Ascending aorta (tissue), 2 donors: ENCODE measurements around the gene ALAS1. TPM values are rescaled to one million over a fixed set of nuclear protein-coding genes. Genes with fewer than 3 reads are reported as not detected.
"Not testable (repeated sequence)": the region's sequence is repeated elsewhere in the genome, so short reads cannot be mapped to it uniquely, and the experiment has no call there.

ENCODE experiments used
- DNase-seq, 2 donors: peaks; one replicate each; pipeline ENCODE4 v3.0.0-alpha.2; 2019; ENCODE audit warnings: low spot score in 2 of 2
- H3K27ac ChIP-seq, 2 donors: fragments of 200-600 bp; sonication (generic); one replicate each; pipeline ENCODE4 v1.5.1; 2016 to 2017; ENCODE audit warnings: mild to moderate bottlenecking in 1 of 2
- H3K27me3 ChIP-seq: fragments of 200-600 bp; sonication (generic); one replicate; pipeline ENCODE4 v1.5.1; 2017
- H3K36me3 ChIP-seq, 2 donors: fragments of 200-600 bp; sonication (generic); one replicate each; pipeline ENCODE4 v1.5.1; 2016
- H3K4me1 ChIP-seq, 2 donors: fragments of 200-600 bp; sonication (generic); one replicate each; pipeline ENCODE4 v1.5.1; 2016 to 2017; ENCODE audit warnings: mild to moderate bottlenecking in 1 of 2
- H3K4me3 ChIP-seq, 2 donors: fragments of 200-600 bp; sonication (generic); one replicate each; pipeline ENCODE4 v1.5.1; 2016 to 2017; ENCODE audit warnings: mild to moderate bottlenecking in 1 of 2
- H3K9me3 ChIP-seq, 2 donors: fragments of 200-600 bp; sonication (generic); one replicate each; pipeline ENCODE4 v1.5.1; 2016
- intact Hi-C: fragments of 100-400 bp; cut with DNase I; formaldehyde crosslinking; loops from one replicate; pipeline ENCODE4 v1.15.1; 2023
- total RNA-seq: library from RNA; depleted of rRNA; stranded (reverse); fragments of >200 nt; gene quantifications from one replicate; pipeline ENCODE4 v1.1.0, GENCODE V29; 2016
- TF ChIP-seq, protein P1 (sequence below), 3 experiments: fragments of 200-600 bp in 2 of 3; fragments of 450-650 bp in 1 of 3; sonication (generic) in 2 of 3; IDR thresholded peaks; one replicate each; pipeline ENCODE4 v1.5.1; 2016 to 2019; ENCODE audit warnings: antibody characterized with exemption in 3 of 3, mild to moderate bottlenecking in 1 of 3, moderate library complexity in 1 of 3

The ALAS1 gene
- total RNA-seq, 1 donor from 2014 or later = 58.3 TPM

DNA sequence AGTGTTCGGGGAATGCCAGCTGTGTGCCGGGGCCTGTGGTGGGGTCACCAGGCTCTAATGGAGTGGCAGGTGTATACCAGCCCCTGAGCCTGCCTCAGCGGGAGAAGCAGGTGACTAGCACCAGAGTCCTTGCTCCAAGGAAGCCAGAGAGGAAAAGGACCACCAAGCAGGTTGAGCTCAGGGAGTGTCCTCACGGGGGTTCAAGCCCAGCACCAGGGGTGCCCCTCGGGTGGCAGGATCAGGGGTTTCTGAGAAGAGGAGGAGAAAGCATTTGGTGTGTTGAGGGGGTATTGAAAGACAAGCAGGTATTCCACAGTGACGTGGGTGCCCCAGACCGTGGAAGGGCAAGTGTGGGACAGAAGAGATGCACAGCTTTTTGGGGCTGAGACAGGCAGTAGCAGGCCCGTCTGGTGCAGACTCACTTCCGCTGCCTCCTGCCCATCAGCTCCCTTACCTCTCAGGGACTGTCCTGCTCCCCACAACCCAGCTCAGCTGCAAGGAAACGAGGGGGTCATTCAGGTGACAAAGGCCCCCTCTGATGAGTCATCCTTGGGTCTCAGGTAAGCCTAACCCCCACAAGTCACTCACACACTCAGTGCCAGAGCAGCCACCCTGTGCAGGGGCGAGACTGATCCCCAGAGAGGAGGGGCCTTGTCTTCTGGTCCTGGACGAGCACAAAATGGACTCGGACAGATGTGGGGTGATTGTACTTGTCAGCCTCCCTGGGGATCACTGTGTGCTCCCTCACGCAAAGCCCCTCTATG lies 22.4 kb upstream of the ALAS1 start:
- TF ChIP-seq, protein P1, sequence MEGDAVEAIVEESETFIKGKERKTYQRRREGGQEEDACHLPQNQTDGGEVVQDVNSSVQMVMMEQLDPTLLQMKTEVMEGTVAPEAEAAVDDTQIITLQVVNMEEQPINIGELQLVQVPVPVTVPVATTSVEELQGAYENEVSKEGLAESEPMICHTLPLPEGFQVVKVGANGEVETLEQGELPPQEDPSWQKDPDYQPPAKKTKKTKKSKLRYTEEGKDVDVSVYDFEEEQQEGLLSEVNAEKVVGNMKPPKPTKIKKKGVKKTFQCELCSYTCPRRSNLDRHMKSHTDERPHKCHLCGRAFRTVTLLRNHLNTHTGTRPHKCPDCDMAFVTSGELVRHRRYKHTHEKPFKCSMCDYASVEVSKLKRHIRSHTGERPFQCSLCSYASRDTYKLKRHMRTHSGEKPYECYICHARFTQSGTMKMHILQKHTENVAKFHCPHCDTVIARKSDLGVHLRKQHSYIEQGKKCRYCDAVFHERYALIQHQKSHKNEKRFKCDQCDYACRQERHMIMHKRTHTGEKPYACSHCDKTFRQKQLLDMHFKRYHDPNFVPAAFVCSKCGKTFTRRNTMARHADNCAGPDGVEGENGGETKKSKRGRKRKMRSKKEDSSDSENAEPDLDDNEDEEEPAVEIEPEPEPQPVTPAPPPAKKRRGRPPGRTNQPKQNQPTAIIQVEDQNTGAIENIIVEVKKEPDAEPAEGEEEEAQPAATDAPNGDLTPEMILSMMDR (IDR thresholded peaks at IDR 0.05) = no peak
- Histone ChIP-seq H3K4me3 (no peak overlapping the region), H3K4me1 (no peaks in the 10 kb centered on the region), H3K36me3 (no peaks in the 10 kb centered on the region), H3K27ac (no peak overlapping the region), H3K9me3 (no peaks in the 10 kb centered on the region), H3K27me3 (no peaks in the 10 kb centered on the region)
- no peak for DNase-seq
- intact Hi-C loops = no loop called here

DNA sequence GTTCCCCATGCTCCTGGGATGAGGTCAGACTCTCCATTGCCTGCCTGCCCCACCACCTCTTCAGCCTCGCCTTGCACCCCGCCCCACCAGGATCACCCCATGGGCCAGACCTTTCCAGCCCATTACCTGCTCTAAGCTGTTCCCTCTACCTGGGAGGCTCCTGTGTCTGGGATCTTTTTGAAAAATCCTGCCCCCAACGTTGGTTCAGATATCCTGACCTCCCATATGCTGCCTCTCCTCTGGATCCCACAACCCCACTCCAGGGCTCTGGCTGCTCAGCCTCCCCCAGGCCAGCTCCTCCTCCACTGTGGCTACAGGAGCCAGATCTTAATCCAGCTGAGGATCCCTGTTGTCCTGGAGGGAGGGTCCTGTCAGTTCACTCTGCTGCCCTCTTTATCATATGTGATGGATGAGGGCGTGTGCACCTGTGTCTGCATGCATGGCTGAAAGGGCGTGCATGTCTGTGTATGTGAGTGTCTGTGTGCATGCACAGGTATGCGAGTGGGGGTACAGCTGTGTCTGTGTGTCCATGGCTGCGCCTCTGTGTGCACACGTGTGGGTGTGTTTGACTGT lies 21.7 kb upstream of the ALAS1 start:
- no peaks in the 10 kb centered on the region for H3K4me1 ChIP-seq
- no peaks in the 10 kb centered on the region for H3K36me3 ChIP-seq
- intact Hi-C loops = no loop called here
- H3K27ac ChIP-seq = no peak overlapping the region
- H3K27me3 ChIP-seq = no peaks in the 10 kb centered on the region
- no peak overlapping the region for H3K4me3 ChIP-seq
- TF ChIP-seq, protein P1 (IDR thresholded peaks at IDR 0.05) = no peak
- DNase-seq = no peak
- no peaks in the 10 kb centered on the region for H3K9me3 ChIP-seq

DNA sequence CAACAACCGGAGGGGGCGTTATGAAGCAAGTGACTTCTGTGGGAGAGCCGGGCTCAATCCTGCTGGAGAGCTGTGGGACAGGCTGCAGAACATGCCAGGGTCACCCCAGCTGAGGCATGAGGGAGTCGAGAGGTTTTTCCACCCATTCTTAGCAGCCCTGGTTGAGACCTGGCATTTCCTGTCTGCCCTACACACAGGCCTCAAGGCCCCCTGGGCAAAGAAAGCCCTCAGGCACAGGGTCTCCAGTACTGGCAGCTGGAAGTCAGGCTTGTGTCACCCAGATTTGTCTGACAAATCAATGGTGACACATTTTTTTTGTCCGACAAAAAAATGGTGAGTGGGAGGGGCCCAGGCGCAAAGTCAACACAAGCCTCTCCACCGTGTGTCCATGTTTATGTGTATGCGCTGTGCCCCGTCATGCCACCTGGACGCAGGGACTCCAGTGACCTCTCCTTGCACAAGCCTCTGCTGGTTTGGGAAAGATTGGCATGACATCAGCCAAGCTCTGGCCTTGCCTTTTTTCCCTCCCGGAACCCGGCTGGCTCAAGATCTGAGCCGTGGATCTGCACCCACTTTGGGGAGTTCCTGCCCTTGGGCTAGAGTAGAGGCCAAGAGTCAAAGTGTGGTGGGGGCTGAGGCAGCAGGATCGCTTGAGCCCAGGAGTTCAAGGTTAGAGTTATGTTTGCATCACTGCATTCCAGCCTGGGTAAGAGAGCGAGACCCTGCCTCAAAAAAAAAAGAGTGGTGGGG lies 20.8 kb upstream of the ALAS1 start:
- no peak overlapping the region for H3K4me3 ChIP-seq
- no peaks in the 10 kb centered on the region for H3K4me1 ChIP-seq
- TF ChIP-seq, protein P1 (IDR thresholded peaks at IDR 0.05) = no peak
- intact Hi-C loops = no loop called here
- H3K27me3 ChIP-seq = no peaks in the 10 kb centered on the region
- H3K27ac ChIP-seq = no peak overlapping the region
- no peaks in the 10 kb centered on the region for H3K36me3 ChIP-seq
- DNase-seq = no peak
- H3K9me3 ChIP-seq = no peaks in the 10 kb centered on the region

DNA sequence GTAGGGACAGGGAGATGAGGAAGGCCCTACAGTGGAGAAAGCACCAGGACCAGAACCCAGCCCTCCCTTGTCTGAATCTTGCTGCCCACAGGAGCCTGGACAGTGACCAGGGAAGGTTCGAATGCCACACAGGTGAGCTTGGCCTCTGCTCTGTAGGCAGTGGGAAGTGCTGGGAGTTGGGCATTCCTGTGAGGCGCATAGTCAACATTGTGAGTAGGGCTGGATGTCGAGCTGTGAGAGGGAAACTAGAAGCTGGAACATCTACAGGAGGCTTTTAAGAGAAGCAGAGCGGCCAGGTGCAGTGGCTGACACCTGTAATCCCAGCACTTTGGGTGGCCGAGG lies 20.3 kb upstream of the ALAS1 start:
- H3K27ac ChIP-seq = no peak overlapping the region
- TF ChIP-seq, protein P1 (IDR thresholded peaks at IDR 0.05) = no peak
- no peaks in the 10 kb centered on the region for H3K4me1 ChIP-seq
- no peaks in the 10 kb centered on the region for H3K9me3 ChIP-seq
- DNase-seq = no peak
- no peak overlapping the region for H3K4me3 ChIP-seq
- no peaks in the 10 kb centered on the region for H3K27me3 ChIP-seq
- intact Hi-C loops = no loop called here
- no peaks in the 10 kb centered on the region for H3K36me3 ChIP-seq

DNA sequence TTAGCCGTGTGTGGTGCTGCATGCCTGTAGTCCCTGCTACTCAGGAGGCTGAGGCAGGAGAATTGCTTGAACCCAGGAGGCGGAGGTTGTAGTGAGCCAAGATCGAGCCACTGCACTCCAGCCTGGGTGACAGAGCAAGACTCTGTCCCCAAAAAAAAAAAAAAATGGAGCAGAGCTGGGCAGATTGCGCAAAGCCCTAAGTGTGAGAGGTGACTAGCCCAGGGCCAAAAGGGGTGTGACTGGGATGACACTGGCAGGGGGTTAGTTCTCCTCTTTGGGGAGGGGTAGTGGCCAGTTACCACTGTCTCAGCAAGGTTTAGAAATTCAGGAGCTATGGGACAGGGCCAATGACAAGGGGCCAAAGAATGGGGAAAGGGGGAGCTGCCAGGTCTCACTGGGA lies 19.8 kb upstream of the ALAS1 start:
- H3K4me1 ChIP-seq, H3K4me3 ChIP-seq, H3K36me3 ChIP-seq, H3K9me3 ChIP-seq, H3K27me3 ChIP-seq, intact Hi-C loops, DNase-seq, H3K27ac ChIP-seq: not testable (repeated sequence)

DNA sequence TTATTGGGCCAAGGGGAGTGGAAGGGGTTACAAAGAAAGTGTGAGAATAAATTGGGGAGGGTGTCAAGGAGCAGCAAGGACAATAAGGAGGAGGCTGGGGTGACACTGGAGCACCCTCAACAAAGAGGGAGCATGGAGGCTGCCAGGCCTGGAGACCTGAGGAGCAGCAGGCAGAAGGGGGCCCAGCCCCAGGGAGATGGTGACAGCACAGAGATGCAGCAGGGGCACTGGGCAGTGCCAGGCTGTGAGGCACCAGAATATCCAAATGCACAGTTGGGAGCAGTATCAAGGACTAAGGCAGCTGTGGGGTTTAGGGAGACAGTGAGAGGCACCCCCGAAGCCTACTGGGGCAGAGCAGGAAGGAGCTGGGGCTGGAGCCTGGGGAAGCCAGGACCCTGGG lies 19.4 kb upstream of the ALAS1 start:
- intact Hi-C loops = no loop called here
- no peak for DNase-seq
- H3K27ac ChIP-seq = no peak overlapping the region

More for the DNA sequence above, 19.4 kb upstream of the ALAS1 start:
- TF ChIP-seq, protein P1 (IDR thresholded peaks at IDR 0.05) = no peak
- Histone ChIP-seq H3K4me3 (no peak overlapping the region), H3K9me3 (no peaks in the 10 kb centered on the region), H3K4me1 (no peaks in the 10 kb centered on the region), H3K27me3 (no peaks in the 10 kb centered on the region), H3K36me3 (no peaks in the 10 kb centered on the region)
